ENCODE measurements around the gene KCNT1. TPM values are rescaled to one million over a fixed set of nuclear protein-coding genes. Genes with fewer than 3 reads are reported as not detected.

The KCNT1 gene
- total RNA-seq, 1 donor from 2014 or later, result not detected

DNA sequence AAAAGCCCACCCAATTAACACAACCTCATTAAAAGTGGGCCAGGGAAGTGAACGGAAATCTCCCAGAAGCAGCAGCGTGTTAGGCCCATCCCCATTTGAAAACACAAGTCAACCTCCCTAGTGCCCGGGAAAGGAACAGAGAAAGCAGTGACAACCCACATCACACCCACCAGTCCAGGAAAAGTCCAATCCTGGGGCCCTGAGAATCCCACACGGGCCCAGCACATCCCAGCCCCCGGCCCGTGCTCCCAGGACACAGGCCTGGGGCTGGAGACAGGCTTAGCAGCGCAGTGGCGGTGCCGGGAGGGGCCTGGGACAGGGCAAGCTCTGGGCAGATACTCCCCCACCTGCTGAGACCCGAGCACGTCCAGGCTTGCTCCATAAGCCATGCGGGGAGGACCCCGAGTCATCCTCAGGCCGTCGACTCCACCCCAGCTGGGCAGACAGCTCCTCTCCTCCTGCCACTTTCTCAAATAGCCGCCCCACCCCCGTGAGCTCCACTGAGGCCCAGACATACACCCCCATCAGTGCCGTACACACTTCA is 101.0 kb downstream of the KCNT1 start:
- Histone ChIP-seq H3K4me3 (ENCODE audit: low read depth, low read length) (no peak overlapping the region), H3K36me3 (ENCODE audit: control insufficient read depth, insufficient read depth, low read length) (no peaks in the 10 kb centered on the region), H3K27me3 (ENCODE audit: control insufficient read depth, insufficient read depth, low read length) (no peaks in the 10 kb centered on the region)
- DNase-seq (ENCODE audit: low read depth), result no peak
- TF ChIP-seq, protein P1, sequence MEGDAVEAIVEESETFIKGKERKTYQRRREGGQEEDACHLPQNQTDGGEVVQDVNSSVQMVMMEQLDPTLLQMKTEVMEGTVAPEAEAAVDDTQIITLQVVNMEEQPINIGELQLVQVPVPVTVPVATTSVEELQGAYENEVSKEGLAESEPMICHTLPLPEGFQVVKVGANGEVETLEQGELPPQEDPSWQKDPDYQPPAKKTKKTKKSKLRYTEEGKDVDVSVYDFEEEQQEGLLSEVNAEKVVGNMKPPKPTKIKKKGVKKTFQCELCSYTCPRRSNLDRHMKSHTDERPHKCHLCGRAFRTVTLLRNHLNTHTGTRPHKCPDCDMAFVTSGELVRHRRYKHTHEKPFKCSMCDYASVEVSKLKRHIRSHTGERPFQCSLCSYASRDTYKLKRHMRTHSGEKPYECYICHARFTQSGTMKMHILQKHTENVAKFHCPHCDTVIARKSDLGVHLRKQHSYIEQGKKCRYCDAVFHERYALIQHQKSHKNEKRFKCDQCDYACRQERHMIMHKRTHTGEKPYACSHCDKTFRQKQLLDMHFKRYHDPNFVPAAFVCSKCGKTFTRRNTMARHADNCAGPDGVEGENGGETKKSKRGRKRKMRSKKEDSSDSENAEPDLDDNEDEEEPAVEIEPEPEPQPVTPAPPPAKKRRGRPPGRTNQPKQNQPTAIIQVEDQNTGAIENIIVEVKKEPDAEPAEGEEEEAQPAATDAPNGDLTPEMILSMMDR (IDR thresholded peaks at IDR 0.05; ENCODE audit: insufficient read depth, low read length, severe bottlenecking), result no peak
- FAIRE-seq, result no peak

DNA sequence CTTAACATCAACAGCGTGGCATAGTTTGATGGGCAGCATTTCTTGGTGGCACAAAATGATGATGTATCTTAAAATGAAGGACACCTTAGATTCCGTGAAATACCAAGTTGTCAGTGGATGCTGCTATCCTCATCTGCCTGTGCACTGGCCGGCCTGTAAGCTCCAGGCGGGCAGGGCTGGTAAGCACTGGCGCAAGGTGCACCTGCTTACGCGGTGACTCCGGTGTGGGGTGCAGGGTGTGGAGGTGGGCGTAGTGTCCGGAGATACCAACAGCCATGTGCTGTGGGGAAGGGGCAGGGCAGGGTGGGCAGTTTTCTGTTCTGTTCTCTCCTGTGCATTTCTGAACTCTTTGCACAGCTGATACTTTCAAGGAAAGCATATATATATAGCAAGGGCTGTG is 101.5 kb downstream of the KCNT1 start:
- FAIRE-seq (no peak), DNase-seq (ENCODE audit: low read depth) (no peak)
- Histone ChIP-seq H3K27me3 (ENCODE audit: control insufficient read depth, insufficient read depth, low read length) (no peaks in the 10 kb centered on the region), H3K36me3 (ENCODE audit: control insufficient read depth, insufficient read depth, low read length) (no peaks in the 10 kb centered on the region), H3K4me3 (ENCODE audit: low read depth, low read length) (no peak overlapping the region)
- TF ChIP-seq, protein P1 (IDR thresholded peaks at IDR 0.05; ENCODE audit: insufficient read depth, low read length, severe bottlenecking), result no peak

DNA sequence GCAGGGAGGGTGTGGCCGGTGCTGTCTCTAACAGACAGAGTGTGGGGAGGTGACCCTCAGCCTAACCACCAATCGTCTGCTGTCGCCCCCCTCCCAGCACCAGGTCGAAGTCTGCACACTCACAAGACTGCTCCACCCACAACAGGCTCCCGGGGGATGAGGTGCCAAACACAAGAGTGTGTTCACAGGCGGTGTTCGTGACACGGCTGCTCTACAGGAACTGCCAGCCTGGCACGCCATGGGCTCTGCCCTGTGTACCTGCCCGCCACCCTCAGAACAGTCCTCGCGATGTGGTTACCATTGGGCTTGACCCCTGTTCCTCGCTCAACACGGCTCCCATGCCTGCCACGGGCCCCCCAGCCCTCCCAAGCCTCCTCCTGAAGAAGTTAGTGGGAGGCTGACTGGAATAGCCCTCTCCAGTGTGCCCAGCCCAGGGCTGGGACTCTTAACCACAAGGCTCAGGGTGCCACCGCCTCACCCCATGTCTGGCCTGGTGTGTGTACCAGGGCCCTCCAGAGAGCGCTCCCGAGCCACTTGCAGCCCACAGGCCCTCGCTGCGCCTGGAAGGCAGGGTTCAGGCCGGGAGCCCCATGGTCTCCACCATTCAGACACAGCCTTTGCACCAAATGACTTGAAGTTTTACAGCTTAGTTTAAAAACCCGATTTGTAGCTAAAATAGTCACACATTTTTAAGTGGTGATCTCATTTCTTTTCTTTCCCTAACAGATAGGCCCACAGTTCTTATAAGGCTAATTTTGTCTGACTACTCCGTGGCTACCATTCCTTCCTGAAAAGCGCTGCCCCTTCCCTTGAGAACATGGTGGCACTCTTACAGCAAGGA is 102.8 kb downstream of the KCNT1 start:
- no peak overlapping the region for H3K4me3 ChIP-seq (ENCODE audit: low read depth, low read length)
- DNase-seq (ENCODE audit: low read depth) (no peak), FAIRE-seq (no peak)
- no peaks in the 10 kb centered on the region for H3K36me3 ChIP-seq (ENCODE audit: control insufficient read depth, insufficient read depth, low read length)
- no peaks in the 10 kb centered on the region for H3K27me3 ChIP-seq (ENCODE audit: control insufficient read depth, insufficient read depth, low read length)
- TF ChIP-seq, protein P1 (IDR thresholded peaks at IDR 0.05; ENCODE audit: insufficient read depth, low read length, severe bottlenecking), result no peak

DNA sequence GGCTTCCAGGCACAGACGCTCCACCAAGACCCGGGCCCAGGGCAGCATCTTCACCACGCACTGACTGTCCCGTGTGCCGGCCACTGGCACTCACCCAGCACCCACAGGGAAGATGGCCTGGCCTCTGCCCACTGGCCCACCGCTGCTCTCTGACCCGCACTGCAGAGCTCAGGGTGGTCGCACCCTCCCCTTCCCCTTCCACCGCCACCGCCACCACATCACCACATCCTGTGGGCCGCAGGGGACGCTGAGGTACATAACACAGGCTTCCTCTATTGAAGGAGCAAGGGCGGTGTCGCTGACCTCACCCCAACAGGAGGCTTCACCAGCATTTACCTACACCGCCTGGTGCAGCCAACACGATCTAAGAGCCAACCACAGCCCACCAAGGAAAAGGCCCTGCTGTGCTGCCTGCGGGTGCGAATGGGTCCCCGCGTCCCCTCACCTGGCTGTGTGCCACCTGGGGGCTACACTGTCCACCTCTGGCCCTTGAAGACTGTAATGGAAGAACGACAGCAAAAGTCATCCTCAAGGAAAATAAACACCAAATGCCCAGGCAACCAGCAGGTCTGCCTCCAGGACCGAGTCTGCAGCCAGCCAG is 103.5 kb downstream of the KCNT1 start:
- H3K36me3 ChIP-seq (ENCODE audit: control insufficient read depth, insufficient read depth, low read length), result peaks cover 2% of the 10 kb centered on the region
- no peak for DNase-seq (ENCODE audit: low read depth)
- no peaks in the 10 kb centered on the region for H3K27me3 ChIP-seq (ENCODE audit: control insufficient read depth, insufficient read depth, low read length)
- FAIRE-seq, result no peak
- H3K4me3 ChIP-seq (ENCODE audit: low read depth, low read length), result no peak overlapping the region
- TF ChIP-seq, protein P1 (IDR thresholded peaks at IDR 0.05; ENCODE audit: insufficient read depth, low read length, severe bottlenecking), result no peak

DNA sequence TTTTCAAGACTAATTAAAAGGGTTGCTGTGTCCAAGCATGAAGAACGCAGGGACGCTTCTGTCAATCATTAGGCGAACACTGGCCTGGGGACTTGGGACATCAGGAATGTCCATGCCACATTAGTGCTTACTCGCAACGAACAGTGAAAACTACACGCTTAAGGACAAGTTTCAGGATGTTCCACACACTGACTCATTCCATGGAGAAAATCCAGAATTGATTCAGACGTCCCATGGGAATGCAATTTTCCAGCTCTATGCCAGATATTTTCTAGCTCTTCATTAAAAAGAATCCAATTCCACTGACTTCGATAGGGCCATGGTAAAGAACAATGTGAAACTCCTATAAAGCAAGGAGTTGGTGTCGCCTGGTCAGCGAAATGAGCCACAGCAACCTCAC is 107.2 kb downstream of the KCNT1 start:
- FAIRE-seq, result no peak
- TF ChIP-seq, protein P1 (IDR thresholded peaks at IDR 0.05; ENCODE audit: insufficient read depth, low read length, severe bottlenecking), result no peak
- Histone ChIP-seq H3K4me3 (ENCODE audit: low read depth, low read length) (no peak overlapping the region), H3K36me3 (ENCODE audit: control insufficient read depth, insufficient read depth, low read length) (peaks cover 21% of the 10 kb centered on the region), H3K27me3 (ENCODE audit: control insufficient read depth, insufficient read depth, low read length) (no peaks in the 10 kb centered on the region)
- DNase-seq (ENCODE audit: low read depth), result no peak

Data from bronchial epithelial cell (primary cell).